ACHN (cell line): Measurements from ENCODE around the gene GNAL.

Experiments
- DNase-seq: peaks from one replicate; pipeline ENCODE4 v3.0.0-alpha.2; 2015
- in situ Hi-C: cut with HindIII; loops from 2 replicates; pipeline ENCODE4 v1.10.0; 2017; ENCODE audit warnings: low sequenced_read_pairs, low pct_ligation_motif_present, low pct_unique_long_range_greater_than_20kb

Gene GNAL

DNA sequence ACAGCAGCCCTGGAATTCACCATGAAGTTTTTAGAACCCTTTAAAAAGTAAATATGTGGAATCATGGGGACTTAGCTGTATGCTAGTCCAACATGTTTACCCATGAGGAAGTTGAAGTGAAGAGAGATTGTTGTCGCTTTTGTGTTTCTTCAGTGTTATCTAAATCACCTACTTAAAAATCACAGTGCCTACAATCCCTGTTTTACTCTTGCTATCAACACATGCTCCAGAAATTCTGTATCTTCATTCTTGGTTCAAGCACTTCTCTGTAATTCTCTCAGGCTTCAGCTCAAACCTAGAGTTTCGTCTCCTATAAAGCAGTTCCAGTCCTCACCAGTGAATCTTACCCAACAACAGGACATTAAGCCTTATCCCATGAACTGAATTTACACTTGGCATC lies 131.6 kb downstream of the GNAL start:
- no peak for DNase-seq
- in situ Hi-C loops = no loop called here

DNA sequence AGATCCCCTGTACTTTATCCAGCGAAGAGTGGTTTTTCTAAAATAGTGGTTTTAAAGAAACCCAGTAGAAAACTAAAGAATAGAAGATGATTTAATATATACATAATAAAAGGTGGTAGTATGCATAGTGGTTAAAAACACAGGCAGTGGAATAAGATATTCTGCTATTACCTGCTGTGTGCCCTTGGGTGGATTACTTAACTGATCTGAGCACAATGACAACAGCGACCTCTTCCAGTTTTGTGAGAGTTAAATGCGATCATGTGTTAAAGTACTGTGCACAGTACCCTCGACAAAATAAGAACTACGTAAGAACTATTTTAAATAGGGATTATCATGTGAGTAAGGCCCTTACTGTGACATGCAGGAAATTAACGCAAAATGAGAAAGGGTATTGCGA lies 132.1 kb downstream of the GNAL start:
- DNase-seq = no peak

DNA sequence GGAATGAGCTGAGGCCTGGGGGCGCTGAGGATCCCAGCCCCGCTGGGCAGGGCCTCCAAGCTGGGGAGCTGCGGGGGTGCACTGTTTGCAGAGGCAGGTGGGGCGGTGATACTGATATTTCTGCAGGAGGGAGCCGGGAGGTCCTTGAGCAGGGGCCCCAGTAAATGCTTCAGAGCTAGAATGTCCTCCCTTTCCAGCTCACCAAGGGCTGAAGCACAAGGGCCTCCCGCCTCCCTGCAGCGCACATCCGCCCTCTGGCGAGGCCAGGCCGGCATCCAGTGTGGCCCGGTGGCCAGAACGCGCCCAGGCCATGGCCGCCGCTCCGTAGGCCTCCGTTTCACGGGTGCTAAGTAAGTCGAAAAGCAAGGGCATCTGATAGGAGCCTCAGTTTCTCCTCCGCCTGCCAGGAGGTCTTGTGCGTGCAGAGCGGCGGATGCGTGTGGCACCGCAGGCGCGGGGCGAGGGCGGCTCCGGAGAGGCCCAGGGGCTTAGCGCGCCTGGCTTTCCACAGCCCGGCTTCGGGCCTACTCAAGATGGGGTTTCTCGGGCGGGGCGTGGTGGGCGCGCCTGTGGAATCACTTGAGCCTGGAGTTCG lies 132.7 kb downstream of the GNAL start:
- in situ Hi-C loops = no loop called here
- DNase-seq = no peak

More for the DNA sequence above, 132.1 kb downstream of the GNAL start:
- in situ Hi-C loops = no loop called here

DNA sequence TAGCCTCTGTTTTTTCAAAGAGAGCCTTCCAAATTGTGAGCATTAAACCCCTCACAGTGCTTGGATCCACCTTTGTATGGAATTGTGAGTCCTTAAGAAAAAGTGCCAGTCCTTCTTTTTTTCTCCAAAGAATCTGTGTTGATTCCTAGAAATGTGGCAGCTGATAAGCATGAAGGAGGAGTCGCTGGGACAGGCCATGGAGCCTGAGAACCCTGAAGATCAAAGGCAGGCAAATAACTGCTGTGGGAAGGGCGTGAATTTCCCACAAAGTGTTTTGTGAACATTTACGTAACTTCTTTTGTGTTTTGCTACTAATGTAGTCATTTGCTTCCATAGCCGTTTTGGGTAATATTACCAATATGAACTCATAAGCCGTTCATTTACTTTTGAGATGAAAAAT lies 134.5 kb downstream of the GNAL start:
- in situ Hi-C loops = no loop called here
- DNase-seq = no peak

DNA sequence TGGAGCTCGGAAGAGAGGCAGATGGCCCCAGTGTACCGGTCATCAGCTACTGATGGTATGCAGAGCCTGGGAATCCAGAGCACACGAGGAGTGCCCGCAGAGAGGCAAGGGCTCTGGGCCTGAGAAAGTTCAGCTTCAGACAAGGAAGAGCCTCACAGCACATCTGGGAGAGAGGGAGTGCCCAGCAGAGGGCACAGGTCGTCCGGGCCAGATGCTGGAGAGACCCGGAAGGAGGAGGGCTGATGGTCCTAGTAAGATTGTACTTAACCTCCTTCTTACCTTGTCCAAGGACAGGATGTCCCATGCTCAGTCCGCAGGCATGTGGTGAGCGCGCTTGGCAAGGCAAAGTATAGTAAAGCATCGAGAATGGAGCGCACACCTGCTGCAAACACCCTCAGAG lies 137.8 kb downstream of the GNAL start:
- in situ Hi-C loops = no loop called here
- no peak for DNase-seq

DNA sequence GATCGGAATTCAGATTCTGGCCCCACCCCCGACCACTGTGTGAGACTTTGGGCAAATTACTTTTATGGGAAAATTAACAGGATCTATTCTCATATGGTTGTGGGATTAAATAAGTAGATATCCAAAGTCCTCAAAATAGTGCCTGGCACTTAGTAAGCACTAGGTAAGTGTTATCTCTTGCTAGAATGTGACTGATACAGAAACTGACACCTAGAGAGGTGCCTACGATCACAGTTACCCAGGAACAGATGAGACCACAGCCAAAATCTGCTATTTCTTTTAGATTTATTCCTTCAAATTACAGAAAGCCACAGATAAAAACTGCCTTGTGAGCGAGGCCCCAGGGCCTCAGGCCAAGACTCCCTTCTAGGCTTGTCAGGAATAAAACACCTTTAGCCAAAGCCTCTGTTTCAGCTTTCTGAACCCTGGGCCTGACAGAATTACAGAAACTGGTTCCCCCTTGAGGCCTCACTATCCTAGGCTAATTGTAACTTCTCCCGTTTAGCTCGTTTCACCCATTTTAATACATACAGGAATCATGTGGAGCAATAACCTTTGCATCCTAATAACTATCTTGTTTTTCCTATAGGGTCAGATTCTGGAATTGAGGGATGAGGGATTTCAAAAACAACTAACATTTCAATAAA lies 139.8 kb downstream of the GNAL start:
- no peak for DNase-seq
- in situ Hi-C loops = no loop called here

DNA sequence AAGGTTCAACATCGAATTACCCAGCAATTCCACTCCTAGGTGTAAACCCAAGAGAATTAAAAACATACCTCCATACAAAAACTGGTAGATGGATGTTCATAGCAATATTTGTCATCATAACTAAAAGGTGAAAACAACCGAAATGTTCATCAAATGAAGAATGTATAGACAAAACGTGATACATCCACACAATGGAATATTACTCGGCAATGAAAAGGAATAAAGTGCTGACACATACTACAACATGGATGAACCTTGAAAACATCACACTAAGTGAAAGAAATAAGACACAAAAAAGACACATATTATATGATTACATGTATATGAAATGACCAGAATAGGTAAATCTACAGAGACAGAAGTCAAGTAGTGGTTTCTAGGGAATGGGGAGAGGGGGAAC lies 141.5 kb downstream of the GNAL start:
- in situ Hi-C loops = no loop called here
- no peak for DNase-seq

DNA sequence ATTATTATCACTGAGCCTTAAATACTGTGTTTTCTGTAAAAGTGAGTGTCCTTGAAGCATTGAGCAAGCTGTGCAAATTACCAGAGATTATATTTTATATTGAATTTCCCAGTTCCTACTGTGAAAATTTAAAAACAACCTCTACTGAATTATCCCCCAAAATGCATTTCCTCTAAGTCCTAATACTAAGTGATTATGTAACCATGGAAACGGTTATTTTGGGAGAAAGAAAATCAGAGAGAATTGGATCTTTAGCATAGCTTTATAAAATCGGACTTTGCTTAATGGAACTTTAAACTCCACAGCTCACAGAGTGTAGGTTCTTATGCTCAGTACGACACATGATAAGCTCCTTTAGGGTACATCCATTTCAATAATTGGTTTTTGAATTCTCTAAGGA lies 142.9 kb downstream of the GNAL start:
- in situ Hi-C loops = no loop called here
- no peak for DNase-seq

DNA sequence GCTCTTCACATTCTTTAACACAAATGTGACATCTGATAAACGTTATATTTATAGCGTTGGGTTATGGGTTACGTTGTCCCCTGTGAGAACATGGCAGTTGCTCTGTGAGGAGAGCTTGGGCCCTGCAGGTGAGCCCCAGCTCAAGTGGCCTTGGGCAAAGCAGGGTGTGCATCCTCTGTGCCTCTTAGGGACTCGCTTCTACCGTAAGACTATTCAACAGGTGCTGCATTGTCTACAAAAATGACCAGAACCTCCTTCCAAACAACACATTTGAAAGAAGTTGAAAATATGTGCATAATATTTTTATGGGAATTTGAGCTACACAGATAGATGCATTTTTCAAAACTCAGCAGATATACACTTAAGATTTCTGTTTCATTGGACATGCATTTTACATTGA lies 145.7 kb downstream of the GNAL start:
- DNase-seq = no peak
- in situ Hi-C loops = no loop called here

DNA sequence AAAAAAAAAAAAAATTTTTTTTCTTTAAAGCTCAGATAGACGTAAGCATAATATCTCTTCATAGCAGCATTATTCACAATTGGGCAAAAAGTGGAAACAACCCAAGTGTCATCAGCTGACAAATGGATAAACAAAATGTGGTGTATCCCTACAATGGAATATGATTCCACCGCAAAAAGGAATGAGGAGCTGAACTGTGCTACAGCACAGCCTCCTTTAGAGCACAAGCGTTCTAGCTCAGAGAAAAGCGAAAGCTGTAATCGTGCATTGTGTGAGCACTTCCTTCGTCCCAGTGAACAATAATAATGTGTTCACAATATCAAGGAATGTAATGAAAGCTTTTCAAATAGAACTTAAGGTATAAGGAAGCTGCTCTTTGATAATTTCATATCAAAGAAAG lies 150.5 kb downstream of the GNAL start:
- in situ Hi-C loops = no loop called here

DNA sequence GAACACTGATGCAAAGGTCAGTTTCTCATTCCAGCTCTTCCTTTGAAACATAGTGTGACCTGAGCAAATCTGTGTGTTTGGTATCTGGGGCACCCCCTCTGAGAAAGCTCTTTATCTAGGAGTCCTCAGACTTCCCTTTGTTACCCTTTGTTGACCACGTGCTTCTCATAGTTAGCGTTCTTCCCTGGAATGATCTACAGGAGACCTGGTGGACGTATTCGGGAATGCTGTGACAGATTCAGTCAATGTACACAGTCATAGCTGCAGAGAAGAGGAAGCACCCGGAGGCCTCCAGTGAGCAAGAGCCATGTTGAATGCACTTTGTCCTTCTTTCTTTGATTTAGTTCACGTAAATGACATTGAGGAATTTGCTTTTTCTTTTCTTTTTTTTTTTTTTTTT lies 151.4 kb downstream of the GNAL start:
- DNase-seq = no peak

More for the DNA sequence above, 150.5 kb downstream of the GNAL start:
- DNase-seq = no peak

DNA sequence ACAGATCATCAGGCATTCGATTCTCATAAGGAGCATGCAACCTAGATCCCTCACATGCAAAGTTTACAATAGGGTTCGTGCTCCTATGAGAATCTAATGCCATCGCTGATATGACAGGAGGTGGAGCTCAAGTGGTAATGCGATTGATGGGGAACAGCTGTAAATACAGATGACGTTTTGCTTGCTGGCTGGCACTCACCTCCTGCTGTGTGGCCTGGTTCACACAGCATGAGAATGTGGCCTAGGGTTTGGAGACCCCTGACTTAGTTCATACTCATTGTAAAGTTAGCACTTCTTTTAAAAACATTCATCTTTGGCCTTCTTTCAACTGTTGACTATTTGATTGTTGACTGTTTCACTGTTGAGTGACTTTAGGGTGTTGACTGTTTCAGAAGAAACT lies 153.5 kb downstream of the GNAL start:
- in situ Hi-C loops = no loop called here

More for the DNA sequence above, 151.4 kb downstream of the GNAL start:
- in situ Hi-C loops = no loop called here

DNA sequence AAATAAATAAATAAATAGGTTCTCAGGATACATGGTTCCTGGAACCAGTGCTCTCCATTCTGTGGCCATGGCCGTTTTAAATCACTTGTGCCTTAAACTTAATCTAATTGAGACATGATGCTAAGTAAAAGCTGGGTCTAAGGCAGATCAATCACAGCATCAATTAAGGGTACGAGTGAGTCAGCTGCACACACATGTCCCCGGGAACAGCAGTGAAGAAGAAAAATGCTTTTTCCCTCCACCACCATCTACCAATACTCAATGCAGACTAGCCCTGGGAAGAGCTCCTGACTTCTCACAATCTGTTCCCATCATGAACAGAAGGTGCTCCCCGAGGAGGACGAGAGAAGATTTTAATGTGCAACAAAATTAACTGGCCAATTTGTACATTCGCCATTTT lies 155.4 kb downstream of the GNAL start:
- DNase-seq = no peak
- in situ Hi-C loops = no loop called here

More for the DNA sequence above, 153.5 kb downstream of the GNAL start:
- DNase-seq = no peak

DNA sequence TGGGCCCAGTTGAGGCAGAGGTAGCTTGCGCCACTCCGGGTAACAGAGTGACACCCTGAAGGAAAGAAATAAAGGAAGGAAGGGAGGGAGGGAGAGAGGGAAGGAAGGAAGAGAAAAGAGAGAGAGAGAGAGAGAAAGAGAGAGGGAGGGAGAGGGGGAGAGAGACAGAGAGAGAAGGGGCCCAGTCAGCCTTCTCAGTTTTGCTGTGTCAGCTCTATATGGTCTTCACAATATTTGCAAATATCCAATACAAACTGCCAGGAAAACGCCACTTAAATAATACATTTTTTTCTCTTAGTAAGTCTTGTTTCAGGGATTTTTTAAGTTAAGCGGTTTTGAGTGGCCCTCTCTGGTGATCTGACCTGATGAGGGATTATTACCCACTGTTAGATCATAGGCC lies 156.6 kb downstream of the GNAL start:
- in situ Hi-C loops = no loop called here
- DNase-seq = no peak

DNA sequence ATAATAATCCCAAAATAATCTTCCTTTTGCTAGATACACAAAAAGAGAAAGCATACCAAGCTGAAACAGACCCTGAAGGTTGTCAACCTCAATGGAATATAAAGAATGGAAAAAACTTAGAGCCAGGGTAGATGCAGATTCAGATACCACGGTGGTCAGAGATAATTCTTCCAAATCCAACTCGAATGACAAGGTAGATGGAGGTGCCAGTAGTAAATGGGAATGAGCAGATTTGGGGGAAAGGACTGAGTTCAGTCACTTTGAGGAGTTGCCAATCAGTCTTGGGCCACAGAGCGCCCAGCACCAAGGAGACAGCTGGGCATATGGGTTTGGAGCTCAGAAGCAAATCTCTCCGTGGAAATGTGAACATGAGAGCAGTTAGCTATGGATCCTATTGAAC lies 158.7 kb downstream of the GNAL start:
- in situ Hi-C loops = no loop called here
- no peak for DNase-seq

DNA sequence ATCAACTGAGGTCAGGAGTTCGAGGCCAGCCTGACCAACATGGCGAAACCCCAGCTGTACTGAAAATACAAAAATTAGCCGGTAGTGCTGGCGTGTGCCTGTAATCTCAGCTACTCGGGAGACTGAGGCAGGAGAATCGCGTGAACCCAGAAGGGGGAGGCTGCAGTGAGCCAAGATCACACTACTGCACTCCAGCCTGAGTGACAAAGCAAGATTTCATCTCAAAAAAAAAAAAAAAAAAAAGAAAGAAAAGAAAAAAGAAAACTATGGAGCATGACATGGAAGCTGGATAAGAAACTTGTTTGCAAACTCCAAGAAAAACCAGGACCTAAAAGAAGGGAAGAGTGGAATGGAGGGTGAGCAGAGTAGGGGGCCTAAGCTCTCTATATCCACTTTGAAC lies 160.2 kb downstream of the GNAL start:
- DNase-seq = no peak
- in situ Hi-C loops = no loop called here

DNA sequence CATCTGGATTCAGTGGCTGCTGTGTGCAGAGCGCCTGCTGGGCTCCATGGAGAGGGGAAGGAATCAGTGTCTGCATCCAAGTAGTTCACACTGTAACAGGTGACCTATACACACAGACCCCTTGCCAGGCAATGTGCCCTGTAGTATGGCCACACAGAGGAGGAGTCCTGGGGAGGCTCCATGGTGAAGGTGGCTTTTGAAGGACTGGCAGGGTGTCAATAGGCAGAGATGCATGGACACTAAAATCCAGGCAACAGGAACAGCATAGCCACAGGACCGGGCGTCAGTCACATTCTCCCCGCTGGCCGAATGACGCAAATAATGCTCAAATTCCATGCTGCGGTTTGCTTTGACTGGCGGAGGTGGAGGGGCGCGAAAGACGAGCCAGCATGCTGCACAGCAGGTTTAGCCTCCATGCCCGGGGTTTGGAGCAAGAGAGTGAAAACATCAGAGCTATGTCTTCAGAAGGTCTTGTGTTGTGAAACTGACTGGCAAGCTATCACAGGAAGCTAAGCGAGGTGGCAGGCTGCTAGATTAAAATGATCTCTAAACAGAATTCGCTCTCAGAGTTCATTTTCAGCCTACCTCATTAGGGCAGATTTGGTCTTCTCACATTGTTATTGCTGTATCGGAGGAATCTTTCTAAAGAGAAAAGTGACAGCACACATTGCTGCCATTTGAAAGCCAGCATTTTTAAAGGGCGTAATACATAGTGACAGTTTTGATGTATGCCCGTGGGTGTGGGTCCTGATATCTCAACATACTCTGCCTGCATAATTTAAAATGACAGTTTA lies 161.0 kb downstream of the GNAL start:
- DNase-seq = peak; percentile 69

DNA sequence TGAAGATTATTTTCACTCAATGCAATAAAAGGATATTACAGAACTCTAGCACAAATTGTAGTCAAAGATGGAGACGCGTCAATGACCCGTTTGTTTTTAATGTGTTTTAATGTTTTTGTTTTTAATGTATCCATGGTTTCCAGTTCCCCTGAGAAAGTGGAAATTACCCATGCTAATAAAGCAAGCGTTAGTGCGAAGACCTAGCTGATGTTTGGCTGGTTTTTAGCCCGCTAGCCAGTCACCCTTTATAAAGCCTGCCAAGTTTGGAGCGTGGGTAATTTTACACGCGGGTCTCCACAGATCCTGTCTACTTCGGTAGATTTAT lies 161.7 kb downstream of the GNAL start:
- in situ Hi-C loops = no loop called here
- peak; percentile 28 for DNase-seq

More for the DNA sequence above, 161.0 kb downstream of the GNAL start:
- in situ Hi-C loops = no loop called here

DNA sequence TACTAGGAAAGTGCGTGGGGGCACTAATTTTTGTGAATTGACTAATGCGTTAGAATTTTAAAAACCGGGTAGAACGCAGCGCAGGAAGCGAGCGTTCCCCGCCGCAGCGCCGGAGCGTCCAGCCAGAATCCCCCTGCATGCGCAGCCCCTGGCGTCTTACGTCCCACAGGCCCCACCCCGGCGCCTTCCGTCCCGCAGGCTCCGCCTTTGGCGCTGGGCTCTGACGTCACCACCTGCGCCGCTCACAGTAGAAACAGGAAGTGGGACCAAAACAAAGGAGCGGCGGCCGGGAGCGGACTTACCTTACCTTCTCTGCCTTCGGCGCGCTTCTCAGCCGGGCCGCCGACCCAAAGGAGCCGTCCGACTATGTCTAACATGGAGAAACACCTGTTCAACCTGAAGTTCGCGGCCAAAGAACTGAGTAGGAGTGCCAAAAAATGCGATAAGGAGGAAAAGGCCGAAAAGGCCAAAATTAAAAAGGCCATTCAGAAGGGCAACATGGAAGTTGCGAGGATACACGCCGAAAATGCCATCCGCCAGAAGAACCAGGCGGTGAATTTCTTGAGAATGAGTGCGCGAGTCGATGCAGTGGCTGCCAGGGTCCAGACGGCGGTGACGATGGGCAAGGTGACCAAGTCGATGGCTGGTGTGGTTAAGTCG lies 162.2 kb downstream of the GNAL start, which contains the start of gene CHMP1B:
Gene CHMP1B, plus strand, starts transcription at position 268 of the 660 bp plus-strand sequence. Its CDS starts 99 bp downstream, at position 367.
- DNase-seq = peak; percentile 93
- in situ Hi-C loops = no loop called here
